K562 (cell line): ENCODE data around the gene PAX2. TPM values are rescaled to one million over a fixed set of nuclear protein-coding genes. Genes with fewer than 3 reads are reported as not detected.

ENCODE experiments used
- ATAC-seq: fragments of 200-7000 bp; cut with Tn5 transposase; 3 replicates; pipeline ENCODE4 v1.9.1; 2020; ENCODE audit warnings: moderate library complexity
- BruUV-seq: library from RNA; stranded (reverse); fragments of 400-500 nt; replicated peaks from 2 replicates; lab custom pipeline; 2021; lab: Mats Ljungman, UMichigan
- CTCF ChIA-PET: fragments of 300-600 bp; formaldehyde crosslinking; extraction: SDS; loops from one replicate; lab custom pipeline; 2021; ENCODE audit warnings: low intra/inter-chr PET ratio; lab: Yijun Ruan, JAX
- POLR2A ChIA-PET: fragments of 300-600, 350-650 bp; sonication (Branson Sonifier 250); formaldehyde crosslinking; extraction: SDS; loops from one replicate; lab custom pipeline; 2021; ENCODE audit warnings: antibody characterized with exemption, inconsistent platforms; lab: Yijun Ruan, JAX
- DNase-seq, 4 experiments: peaks; one replicate each; pipeline versions ENCODE4 v3.0.0 to v3.0.0-alpha.2; 2011 to 2018; ENCODE audit warnings: low spot score in 3 of 4, mixed read lengths in 3 of 4; ENCODE audit errors: extremely low read depth in 1 of 4
- FAIRE-seq: peaks from 2 replicates; lab custom pipeline; 2011; peaks lifted over from hg19 to GRCh38; lab: Jason Lieb, UNC
- H2AFZ ChIP-seq: 2 replicates; pipeline ENCODE4 v1.6.0; 2011; ENCODE audit warnings: low read depth, low read length, control low read depth, inconsistent platforms
- H3K27ac ChIP-seq: fragments of 200-600 bp; 3 replicates; pipeline ENCODE4 v1.8.0; 2011; ENCODE audit warnings: low read depth, mild to moderate bottlenecking, control low read depth, inconsistent platforms, low read length, moderate library complexity, mixed read lengths; ENCODE audit errors: extremely low read depth
- H3K27me3 ChIP-seq, 2 experiments: fragments of 300-600 bp in 1 of 2; 2 replicates in 1 of 2; 3 replicates in 1 of 2; pipeline versions ENCODE4 v1.6.0 to v1.8.0; 2011; ENCODE audit warnings: inconsistent platforms in 2 of 2, low read length in 2 of 2, mild to moderate bottlenecking in 1 of 2, mixed read lengths in 1 of 2, moderate library complexity in 1 of 2; ENCODE audit not compliant: control insufficient read depth in 2 of 2, insufficient read depth in 2 of 2
- H3K36me3 ChIP-seq: fragments of 300-600 bp; 3 replicates; pipeline ENCODE4 v1.8.0; 2011; ENCODE audit warnings: mild to moderate bottlenecking, low read length, inconsistent platforms; ENCODE audit not compliant: control insufficient read depth, insufficient read depth
- H3K4me1 ChIP-seq, 2 experiments: fragments of 200-600 bp in 1 of 2; replicated peaks in 1 of 2; 2 replicates in 1 of 2; 3 replicates in 1 of 2; pipeline versions ENCODE4 v1.5.1 to v1.8.0; 2011; ENCODE audit warnings: inconsistent platforms in 2 of 2, low read length in 2 of 2, mild to moderate bottlenecking in 1 of 2, mixed read lengths in 1 of 2, moderate library complexity in 1 of 2; ENCODE audit not compliant: control insufficient read depth in 2 of 2, insufficient read depth in 2 of 2
- H3K4me2 ChIP-seq: 2 replicates; pipeline ENCODE4 v1.6.1; 2011; ENCODE audit warnings: low read length, control low read depth, inconsistent platforms, mixed read lengths; ENCODE audit not compliant: insufficient read depth
- H3K4me3 ChIP-seq: fragments of 200-600 bp; sonication (generic), shearing (Covaris generic); 2 replicates; pipeline ENCODE4 v1.5.1; 2016; ENCODE audit warnings: control low read depth, inconsistent platforms
- H3K79me2 ChIP-seq: fragments of 200-600 bp; 3 replicates; pipeline ENCODE4 v1.8.0; 2011; ENCODE audit warnings: low read length, inconsistent platforms; ENCODE audit not compliant: control insufficient read depth, insufficient read depth
- H3K9ac ChIP-seq, 2 experiments: 2 replicates each; pipeline versions ENCODE4 v1.6.0 to v1.6.1; 2011; ENCODE audit warnings: low read depth in 2 of 2, low read length in 2 of 2, control low read depth in 1 of 2, inconsistent platforms in 1 of 2, mild to moderate bottlenecking in 1 of 2, mixed read lengths in 1 of 2; ENCODE audit not compliant: insufficient read depth in 1 of 2
- H3K9me1 ChIP-seq: one replicate; pipeline ENCODE4 v1.6.0; 2011; ENCODE audit warnings: inconsistent platforms, mild to moderate bottlenecking, low read length, moderate library complexity; ENCODE audit not compliant: control insufficient read depth, insufficient read depth
- H3K9me3 ChIP-seq: replicated peaks from 2 replicates; pipeline ENCODE4 v1.5.1; 2011; ENCODE audit warnings: low read depth, low read length, inconsistent platforms; ENCODE audit not compliant: control insufficient read depth, insufficient read depth
- H4K20me1 ChIP-seq: replicated peaks from 2 replicates; pipeline ENCODE4 v1.6.1; 2011; ENCODE audit warnings: low read length, inconsistent platforms, mixed read lengths; ENCODE audit not compliant: control insufficient read depth, insufficient read depth
- CBFB ChIP-seq: sonication (generic); formaldehyde crosslinking; IDR thresholded peaks from 2 replicates; pipeline ENCODE4 v1.4.0; 2020; ENCODE audit warnings: mild to moderate bottlenecking, missing genetic modification reagents
- HDGF ChIP-seq: fragments of 450-650 bp; IDR thresholded peaks from 2 replicates; pipeline ENCODE4 v1.6.1; 2016
- ID3 ChIP-seq, 2 experiments: fragments of 250-450 bp in 1 of 2; fragments of 450-650 bp in 1 of 2; sonication (Bioruptor Pico) in 1 of 2; IDR thresholded peaks; 2 replicates each; pipeline versions ENCODE4 v1.6.1 to v1.8.0; 2016 to 2021; ENCODE audit warnings: mild to moderate bottlenecking in 2 of 2, moderate library complexity in 2 of 2, missing compliant biosample characterization in 1 of 2, missing genetic modification characterization in 1 of 2
- MCM7 ChIP-seq, 2 experiments: fragments of 450-650 bp; IDR thresholded peaks; 2 replicates each; pipeline ENCODE4 v1.6.1; 2016 to 2018
- MEF2D ChIP-seq: conservative IDR thresholded peaks from 2 replicates; pipeline ENCODE4 v1.6.1; 2016; ENCODE audit warnings: low read depth, missing genetic modification characterization, missing compliant biosample characterization
- NR0B1 ChIP-seq: fragments of 450-650 bp; IDR thresholded peaks from one replicate; pipeline ENCODE4 v1.6.1; 2018; ENCODE audit warnings: mild to moderate bottlenecking, moderate library complexity; ENCODE audit not compliant: partially characterized antibody
- NUFIP1 ChIP-seq: fragments of 450-650 bp; IDR thresholded peaks from 2 replicates; pipeline ENCODE4 v1.6.1; 2018; ENCODE audit not compliant: partially characterized antibody
- POLR2H ChIP-seq: IDR thresholded peaks from 2 replicates; pipeline ENCODE4 v1.6.1; 2016; ENCODE audit warnings: missing genetic modification characterization, low read depth, mild to moderate bottlenecking, control low read depth, missing compliant biosample characterization, moderate library complexity
- RAD51 ChIP-seq: fragments of 450-650 bp; IDR thresholded peaks from 2 replicates; pipeline ENCODE4 v1.7.1; 2016; ENCODE audit warnings: low read depth, mild to moderate bottlenecking, borderline replicate concordance
- RNF219 ChIP-seq: fragments of 250-450 bp; sonication (Bioruptor Pico); IDR thresholded peaks from 2 replicates; pipeline ENCODE4 v1.5.0; 2022; ENCODE audit warnings: mild to moderate bottlenecking
- SP1 ChIP-seq: sonication (generic); formaldehyde crosslinking; IDR thresholded peaks from 2 replicates; pipeline ENCODE4 v1.8.1; 2022; ENCODE audit warnings: mild to moderate bottlenecking, missing genetic modification reagents
- THRB ChIP-seq: fragments of 450-650 bp; formaldehyde crosslinking; conservative IDR thresholded peaks from 2 replicates; pipeline ENCODE4 v1.4.0; 2022; ENCODE audit warnings: mild to moderate bottlenecking, missing genetic modification characterization
- ZNF232 ChIP-seq: sonication (generic); formaldehyde crosslinking; IDR thresholded peaks from 2 replicates; pipeline ENCODE4 v1.8.0; 2022; ENCODE audit warnings: mild to moderate bottlenecking, missing genetic modification reagents
- ZNF511 ChIP-seq: sonication (generic); formaldehyde crosslinking; IDR thresholded peaks from 2 replicates; pipeline ENCODE4 v1.8.0; 2022; ENCODE audit warnings: mild to moderate bottlenecking, missing genetic modification reagents
- ZNF551 ChIP-seq: fragments of 250-450 bp; sonication (Bioruptor Pico); IDR thresholded peaks from 2 replicates; pipeline ENCODE4 v1.5.0; 2021; ENCODE audit warnings: mild to moderate bottlenecking, moderate library complexity
- ZNF764 ChIP-seq: fragments of 250-450 bp; sonication (Bioruptor Pico); IDR thresholded peaks from 2 replicates; pipeline ENCODE4 v1.4.0; 2020; ENCODE audit warnings: low read depth, mild to moderate bottlenecking, moderate library complexity
- WGBS: fragments of 100-300 bp; shearing (Covaris generic); methylation state at CpG from one replicate; pipeline ENCODE4 v1.1.6; 2016; ENCODE audit warnings: low coverage, mixed read lengths; ENCODE audit not compliant: insufficient coverage; ENCODE audit errors: missing lambda C conversion rate; 5-methylcytosine and 5-hydroxymethylcytosine counted together
- in situ Hi-C: fragments of 300-500 bp; cut with MboI; formaldehyde crosslinking; loops from 4 replicates; pipeline ENCODE4 v1.15.0; 2018; ENCODE audit warnings: inconsistent platforms, mixed read lengths
- intact Hi-C: fragments of 100-400 bp; cut with micrococcal nuclease; formaldehyde crosslinking; loops from 2 replicates; pipeline ENCODE4 v1.14.2; 2022
- polyA plus RNA-seq, 8 experiments: library from polyadenylated mRNA; depleted of rRNA in 4 of 8; stranded (reverse) in 5 of 8; unstranded in 3 of 8; fragments of >200 nt; fragmentation: Nextera tagmentation in 2 of 8; fragmentation: Illumina TruSeq in 1 of 8; extraction: Ambion mirVana in 2 of 8; extraction: Trizol in 1 of 8; gene quantifications; 2 replicates each; pipeline versions ENCODE4 v1.2.1 to v1.2.3, GENCODE V29; 2011 to 2014; ENCODE audit warnings: inconsistent platforms in 1 of 8, missing spikeins in 1 of 8
- total RNA-seq, 7 experiments: library from RNA; depleted of rRNA in 6 of 7; stranded (reverse); fragments of >200 nt in 6 of 7; fragmentation: Illumina TruSeq in 2 of 7; extraction: Trizol in 2 of 7; gene quantifications; 2 replicates each; pipeline versions ENCODE4 v1.2.1 to v1.2.3, GENCODE V29; 2011 to 2021; ENCODE audit warnings: low replicate concordance in 1 of 7

The PAX2 gene
- total and polyA plus RNA-seq, 9 of the 15 experiments (the other 6 are each of a cell fraction or from before 2014, with no cell fraction given) = not detected

GRCh38 chr10:100829933-100830727 lies 84.7 kb downstream of the PAX2 start:
- Histone ChIP-seq H3K4me1 (peaks cover 0 to 37% of the 10 kb centered on the region in 2 experiments; a peak in 2 of 5 replicates), H3K27ac (no peak overlapping the region), H3K27me3 (peaks cover 0 to 47% of the 10 kb centered on the region in 2 experiments; a peak in 2 of 5 replicates), H3K4me3 (no peak overlapping the region), H2AFZ (no peak overlapping the region), H4K20me1 (no peaks in the 10 kb centered on the region), H3K4me2 (no peak overlapping the region), H3K79me2 (no peaks in the 10 kb centered on the region), H3K9me1 (no peaks in the 10 kb centered on the region), H3K9ac (no peak overlapping the region)
- no TSS peak for BruUV-seq
- 13% methylated on average over 36 of the region's 44 CpGs for WGBS
- FAIRE-seq = no peak
- in situ Hi-C loops = no loop called here
- no peak for ATAC-seq
- POLR2A ChIA-PET = no interaction called here
- CTCF ChIA-PET = no interaction called here
- TF ChIP-seq SP1 (CRISPR knock-in tag) = no peak
- TF ChIP-seq ZNF232 (CRISPR knock-in tag) = no peak
- no peak for TF ChIP-seq THRB (CRISPR knock-in tag)
- TF ChIP-seq CBFB = no peak
- TF ChIP-seq MCM7 (IDR thresholded peaks at IDR 0.05) = no peak
- no peak for TF ChIP-seq ID3 (CRISPR knock-in tag; IDR thresholded peaks at IDR 0.05)
- no peak for TF ChIP-seq ID3 (tag; IDR thresholded peaks at IDR 0.05)
- no peak for TF ChIP-seq ZNF764 (CRISPR knock-in tag)
- no peak for TF ChIP-seq POLR2H (tag)
- TF ChIP-seq ZNF551 = no peak
- TF ChIP-seq NUFIP1 = no peak
- no peak for TF ChIP-seq RNF219 (CRISPR knock-in tag)
- no peak for TF ChIP-seq RAD51
- no peak for TF ChIP-seq NR0B1
- TF ChIP-seq ZNF511 (CRISPR knock-in tag) = no peak
- no peak for TF ChIP-seq MEF2D
- no peak for TF ChIP-seq HDGF
- TF ChIP-seq, all 486 proteins: peak for 0
- Histone ChIP-seq H3K9me3 (no peaks in the 10 kb centered on the region), H3K36me3 (no peaks in the 10 kb centered on the region)
- no peak for DNase-seq
- intact Hi-C loops = no loop called here
